ENCODE data around the gene CHL1.

- no peak for TF ChIP-seq RAD21 (conservative IDR thresholded peaks at IDR 0.05 in 1 of 2, IDR thresholded peaks at IDR 0.05 in 1 of 2)
- TF ChIP-seq PHF8 (IDR thresholded peaks at IDR 0.05; ENCODE audit: borderline replicate concordance, low read depth) = no peak
- TF ChIP-seq, protein P1, sequence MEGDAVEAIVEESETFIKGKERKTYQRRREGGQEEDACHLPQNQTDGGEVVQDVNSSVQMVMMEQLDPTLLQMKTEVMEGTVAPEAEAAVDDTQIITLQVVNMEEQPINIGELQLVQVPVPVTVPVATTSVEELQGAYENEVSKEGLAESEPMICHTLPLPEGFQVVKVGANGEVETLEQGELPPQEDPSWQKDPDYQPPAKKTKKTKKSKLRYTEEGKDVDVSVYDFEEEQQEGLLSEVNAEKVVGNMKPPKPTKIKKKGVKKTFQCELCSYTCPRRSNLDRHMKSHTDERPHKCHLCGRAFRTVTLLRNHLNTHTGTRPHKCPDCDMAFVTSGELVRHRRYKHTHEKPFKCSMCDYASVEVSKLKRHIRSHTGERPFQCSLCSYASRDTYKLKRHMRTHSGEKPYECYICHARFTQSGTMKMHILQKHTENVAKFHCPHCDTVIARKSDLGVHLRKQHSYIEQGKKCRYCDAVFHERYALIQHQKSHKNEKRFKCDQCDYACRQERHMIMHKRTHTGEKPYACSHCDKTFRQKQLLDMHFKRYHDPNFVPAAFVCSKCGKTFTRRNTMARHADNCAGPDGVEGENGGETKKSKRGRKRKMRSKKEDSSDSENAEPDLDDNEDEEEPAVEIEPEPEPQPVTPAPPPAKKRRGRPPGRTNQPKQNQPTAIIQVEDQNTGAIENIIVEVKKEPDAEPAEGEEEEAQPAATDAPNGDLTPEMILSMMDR (IDR thresholded peaks at IDR 0.05) = no peak
- TF ChIP-seq, protein P2, sequence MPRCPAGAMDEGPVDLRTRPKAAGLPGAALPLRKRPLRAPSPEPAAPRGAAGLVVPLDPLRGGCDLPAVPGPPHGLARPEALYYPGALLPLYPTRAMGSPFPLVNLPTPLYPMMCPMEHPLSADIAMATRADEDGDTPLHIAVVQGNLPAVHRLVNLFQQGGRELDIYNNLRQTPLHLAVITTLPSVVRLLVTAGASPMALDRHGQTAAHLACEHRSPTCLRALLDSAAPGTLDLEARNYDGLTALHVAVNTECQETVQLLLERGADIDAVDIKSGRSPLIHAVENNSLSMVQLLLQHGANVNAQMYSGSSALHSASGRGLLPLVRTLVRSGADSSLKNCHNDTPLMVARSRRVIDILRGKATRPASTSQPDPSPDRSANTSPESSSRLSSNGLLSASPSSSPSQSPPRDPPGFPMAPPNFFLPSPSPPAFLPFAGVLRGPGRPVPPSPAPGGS (IDR thresholded peaks at IDR 0.05) = no peak
- no peak for TF ChIP-seq EP300 (IDR thresholded peaks at IDR 0.05)
- no peak for TF ChIP-seq POLR2AphosphoS2 (conservative IDR thresholded peaks at IDR 0.05; ENCODE audit: low read length)
- TF ChIP-seq, protein P3, sequence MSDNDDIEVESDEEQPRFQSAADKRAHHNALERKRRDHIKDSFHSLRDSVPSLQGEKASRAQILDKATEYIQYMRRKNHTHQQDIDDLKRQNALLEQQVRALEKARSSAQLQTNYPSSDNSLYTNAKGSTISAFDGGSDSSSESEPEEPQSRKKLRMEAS (IDR thresholded peaks at IDR 0.05) = no peak
- TF ChIP-seq SMC3 (IDR thresholded peaks at IDR 0.05) = no peak
- TF ChIP-seq POLR2A (IDR thresholded peaks at IDR 0.05; ENCODE audit: low read length) = no peak
- no peak for TF ChIP-seq USF2 (IDR thresholded peaks at IDR 0.05)
These were observed 103.2 kb downstream of the CHL1 start for GRCh38 chr3:299590-300301.

Measured in A549 (cell line).